H1 (cell line): Measurements from ENCODE around the gene MYO18A. TPM values are rescaled to one million over a fixed set of nuclear protein-coding genes. Genes with fewer than 3 reads are reported as not detected.

Source experiments
- CTCF ChIA-PET: fragments of 300-600 bp; sonication (Branson Sonifier 250); formaldehyde crosslinking; loops from one replicate; lab custom pipeline; 2021; ENCODE audit not compliant: partially characterized antibody; lab: Charles Lee
- POLR2A ChIA-PET: fragments of 300-600 bp; sonication (Branson Sonifier 250); formaldehyde crosslinking; loops from one replicate; lab custom pipeline; 2021; ENCODE audit warnings: inconsistent platforms; ENCODE audit not compliant: partially characterized antibody; lab: Charles Lee
- DNase-seq, 2 experiments: peaks; one replicate each; pipeline versions ENCODE4 v3.0.0 to v3.0.0-alpha.2; 2010 to 2022; ENCODE audit warnings: low spot score in 2 of 2, low read depth in 1 of 2, mixed read lengths in 1 of 2
- FAIRE-seq: peaks from 2 replicates; lab custom pipeline; 2011; peaks lifted over from hg19 to GRCh38; lab: Jason Lieb, UNC
- H2AFZ ChIP-seq: 2 replicates; pipeline ENCODE4 v1.8.1; 2012; ENCODE audit warnings: low read length, inconsistent platforms
- H2AK5ac ChIP-seq: 2 replicates; pipeline ENCODE4 v1.6.1; 2013; ENCODE audit warnings: low read depth, low read length
- H2BK120ac ChIP-seq: replicated peaks from 2 replicates; pipeline ENCODE3; 2013; ENCODE audit warnings: low read depth, low read length, inconsistent platforms
- H2BK12ac ChIP-seq: 2 replicates; pipeline ENCODE4 v1.6.1; 2013; ENCODE audit warnings: low read depth, low read length
- H2BK15ac ChIP-seq: 2 replicates; pipeline ENCODE4 v1.6.1; 2013; ENCODE audit warnings: low read length
- H2BK20ac ChIP-seq: 2 replicates; pipeline ENCODE4 v1.6.1; 2013; ENCODE audit warnings: low read length
- H2BK5ac ChIP-seq: 2 replicates; pipeline ENCODE4 v1.6.1; 2013; ENCODE audit warnings: low read depth, low read length
- H3K14ac ChIP-seq: 2 replicates; pipeline ENCODE4 v1.6.1; 2013; ENCODE audit warnings: inconsistent platforms; ENCODE audit not compliant: insufficient read length
- H3K18ac ChIP-seq: 2 replicates; pipeline ENCODE4 v1.6.1; 2013; ENCODE audit warnings: low read length; ENCODE audit errors: extremely low read depth
- H3K23ac ChIP-seq: 2 replicates; pipeline ENCODE4 v1.6.1; 2013; ENCODE audit warnings: inconsistent platforms; ENCODE audit not compliant: insufficient read length
- H3K23me2 ChIP-seq: 2 replicates; pipeline ENCODE4 v1.6.1; 2013; ENCODE audit warnings: low read depth, low read length
- H3K27ac ChIP-seq: 2 replicates; pipeline ENCODE4 v1.6.1; 2011; ENCODE audit warnings: low read depth, low read length, inconsistent platforms
- H3K27me3 ChIP-seq, 4 experiments: replicated peaks in 1 of 4; 1 replicate in 1 of 4; 2 replicates in 3 of 4; pipeline versions ENCODE4 v1.6.1 to v1.8.1; 2011 to 2013; ENCODE audit warnings: low read length in 3 of 4, mild to moderate bottlenecking in 3 of 4, inconsistent platforms in 2 of 4, mixed read lengths in 2 of 4, moderate library complexity in 1 of 4; ENCODE audit not compliant: control insufficient read depth in 3 of 4, insufficient read depth in 3 of 4; ENCODE audit errors: extremely low read depth in 1 of 4
- H3K36me3 ChIP-seq, 4 experiments: 2 replicates each; pipeline versions ENCODE4 v1.6.1 to v1.8.1; 2011 to 2013; ENCODE audit warnings: mild to moderate bottlenecking in 4 of 4, low read length in 3 of 4, moderate library complexity in 2 of 4, control low read depth in 1 of 4, inconsistent platforms in 1 of 4; ENCODE audit not compliant: insufficient read depth in 4 of 4, control insufficient read depth in 2 of 4
- H3K4ac ChIP-seq: replicated peaks from 2 replicates; pipeline ENCODE3; 2013; ENCODE audit warnings: low read length, low read depth, mixed read lengths, inconsistent platforms; ENCODE audit not compliant: insufficient read length
- H3K4me1 ChIP-seq, 4 experiments: replicated peaks in 1 of 4; 1 replicate in 1 of 4; 2 replicates in 3 of 4; pipeline versions ENCODE4 v1.6.1 to v1.8.1; 2011 to 2013; ENCODE audit warnings: low read length in 3 of 4, inconsistent platforms in 2 of 4, mixed read lengths in 1 of 4; ENCODE audit not compliant: insufficient read depth in 4 of 4, control insufficient read depth in 3 of 4
- H3K4me2 ChIP-seq, 2 experiments: 2 replicates each; pipeline versions ENCODE4 v1.6.1 to v1.8.1; 2011 to 2013; ENCODE audit warnings: low read depth in 2 of 2, low read length in 2 of 2, control low read depth in 1 of 2, inconsistent platforms in 1 of 2, mild to moderate bottlenecking in 1 of 2; ENCODE audit not compliant: insufficient read depth in 1 of 2
- H3K4me3 ChIP-seq, 4 experiments: fragments of 200-600, 300-600 bp in 1 of 4; sonication (generic), shearing (Covaris generic), sonication (Bioruptor Twin) in 1 of 4; 2 replicates each; pipeline versions ENCODE4 v1.5.1 to v1.8.1; 2011 to 2016; ENCODE audit warnings: low read length in 4 of 4, low read depth in 3 of 4, control low read depth in 2 of 4, inconsistent platforms in 2 of 4, mild to moderate bottlenecking in 2 of 4, mixed read lengths in 1 of 4, moderate library complexity in 1 of 4; ENCODE audit not compliant: insufficient read depth in 2 of 4; ENCODE audit errors: extremely low read depth in 1 of 4
- H3K56ac ChIP-seq: replicated peaks from 2 replicates; pipeline ENCODE3; 2013; ENCODE audit warnings: low read depth, mild to moderate bottlenecking, mixed read lengths, low read length, inconsistent platforms; ENCODE audit not compliant: insufficient read length
- H3K79me1 ChIP-seq: 2 replicates; pipeline ENCODE4 v1.6.1; 2013; ENCODE audit warnings: low read depth, low read length, control low read depth
- H3K79me2 ChIP-seq, 2 experiments: 2 replicates each; pipeline versions ENCODE4 v1.6.1 to v1.8.1; 2012 to 2013; ENCODE audit warnings: low read length in 2 of 2, mild to moderate bottlenecking in 2 of 2, inconsistent platforms in 1 of 2; ENCODE audit not compliant: insufficient read depth in 2 of 2, control insufficient read depth in 1 of 2
- H3K9ac ChIP-seq, 4 experiments: replicated peaks in 1 of 4; 1 replicate in 1 of 4; 2 replicates in 3 of 4; pipeline versions ENCODE4 v1.6.1 to v1.8.1; 2011 to 2013; ENCODE audit warnings: low read depth in 3 of 4, low read length in 3 of 4, control low read depth in 2 of 4, mild to moderate bottlenecking in 2 of 4, moderate library complexity in 2 of 4, inconsistent platforms in 1 of 4; ENCODE audit errors: extremely low read depth in 1 of 4
- H3K9me3 ChIP-seq, 2 experiments: 2 replicates each; pipeline versions ENCODE4 v1.6.1 to v1.8.1; 2012 to 2013; ENCODE audit warnings: mild to moderate bottlenecking in 2 of 2, moderate library complexity in 2 of 2, control low read depth in 1 of 2, inconsistent platforms in 1 of 2, low read depth in 1 of 2, low read length in 1 of 2, mixed read lengths in 1 of 2; ENCODE audit not compliant: insufficient read depth in 2 of 2
- H4K20me1 ChIP-seq, 2 experiments: replicated peaks in 1 of 2; 2 replicates each; pipeline versions ENCODE3 to v1.8.1; 2011 to 2013; ENCODE audit warnings: inconsistent platforms in 2 of 2, low read length in 2 of 2, mild to moderate bottlenecking in 1 of 2; ENCODE audit not compliant: insufficient read depth in 2 of 2, control insufficient read depth in 1 of 2
- H4K5ac ChIP-seq: 2 replicates; pipeline ENCODE4 v1.6.1; 2013; ENCODE audit warnings: low read length, low read depth, mixed read lengths, inconsistent platforms; ENCODE audit not compliant: insufficient read length
- H4K8ac ChIP-seq: 2 replicates; pipeline ENCODE4 v1.8.0; 2013; ENCODE audit warnings: mild to moderate bottlenecking, moderate library complexity, low read length, inconsistent platforms; ENCODE audit not compliant: insufficient read depth; ENCODE audit errors: extremely low read depth
- H4K91ac ChIP-seq: replicated peaks from 2 replicates; pipeline ENCODE3; 2013; ENCODE audit warnings: low read length, mixed read lengths, inconsistent platforms; ENCODE audit not compliant: insufficient read length
- CHD2 ChIP-seq: IDR thresholded peaks from 2 replicates; pipeline ENCODE4 v1.6.1; 2012; ENCODE audit warnings: low read length, improper control_type of control experiment
- CTCF ChIP-seq, 3 experiments: IDR thresholded peaks; 1 replicate in 2 of 3; 2 replicates in 1 of 3; pipeline versions ENCODE4 v1.5.1 to v1.6.1; 2011; ENCODE audit warnings: low read length in 3 of 3, mild to moderate bottlenecking in 3 of 3, inconsistent platforms in 2 of 3, low read depth in 1 of 3, moderate library complexity in 1 of 3; ENCODE audit not compliant: insufficient read depth in 1 of 3; ENCODE audit errors: control extremely low read depth in 1 of 3
- KDM4A ChIP-seq: IDR thresholded peaks from one replicate; pipeline ENCODE4 v1.7.1; 2012; ENCODE audit warnings: low read depth, mild to moderate bottlenecking, moderate library complexity, low read length, inconsistent platforms; ENCODE audit not compliant: severe bottlenecking
- NANOG ChIP-seq: IDR thresholded peaks from 2 replicates; pipeline ENCODE4 v1.6.1; 2011; ENCODE audit warnings: low read length, low read depth, mild to moderate bottlenecking, inconsistent platforms; ENCODE audit not compliant: insufficient read depth, poor library complexity, severe bottlenecking
- RAD21 ChIP-seq, 2 experiments: IDR thresholded peaks in 1 of 2; conservative IDR thresholded peaks in 1 of 2; 2 replicates each; pipeline ENCODE4 v1.6.1; 2011; ENCODE audit warnings: low read depth in 2 of 2, low read length in 2 of 2, improper control_type of control experiment in 1 of 2, inconsistent platforms in 1 of 2, mild to moderate bottlenecking in 1 of 2, moderate library complexity in 1 of 2
- RBBP5 ChIP-seq: IDR thresholded peaks from 2 replicates; pipeline ENCODE4 v1.7.1; 2012; ENCODE audit warnings: low read depth, mild to moderate bottlenecking, inconsistent platforms, low read length, moderate library complexity, borderline replicate concordance
- RNF2 ChIP-seq: fragments of 200-900, 300-1000 bp; sonication (generic); IDR thresholded peaks from 2 replicates; pipeline ENCODE4 v1.7.1; 2016; ENCODE audit warnings: borderline replicate concordance, low read depth, mild to moderate bottlenecking, antibody characterized with exemption, low read length; ENCODE audit not compliant: poor library complexity, severe bottlenecking; ENCODE audit errors: missing control alignments
- SP2 ChIP-seq: IDR thresholded peaks from 2 replicates; pipeline ENCODE4 v1.6.1; 2012; ENCODE audit warnings: mild to moderate bottlenecking, low read length, inconsistent platforms
- TAF1 ChIP-seq: IDR thresholded peaks from 2 replicates; pipeline ENCODE4 v1.6.1; 2011; ENCODE audit warnings: mild to moderate bottlenecking, low read depth, low read length
- WGBS, 2 experiments: shearing (Covaris generic) in 1 of 2; methylation state at CpG; one replicate each; pipeline versions ENCODE4 v1.1.6 to v1.1.7; 2013 to 2015; ENCODE audit warnings: low lambda C conversion rate in 2 of 2, mixed read lengths in 2 of 2, inconsistent platforms in 1 of 2, low coverage in 1 of 2, missing lambda C conversion rate in 1 of 2; ENCODE audit not compliant: insufficient replicate concordance in 2 of 2, insufficient coverage in 1 of 2, insufficient read length in 1 of 2; ENCODE audit errors: extremely low coverage in 1 of 2, missing lambda C conversion rate in 1 of 2; 5-methylcytosine and 5-hydroxymethylcytosine counted together
- polyA plus RNA-seq, 7 experiments: library from polyadenylated mRNA; depleted of rRNA in 3 of 7; stranded (reverse) in 5 of 7; unstranded in 2 of 7; fragments of >200 nt in 5 of 7; fragments of 200-250 nt in 2 of 7; gene quantifications; 1 replicate in 5 of 7; 2 replicates in 1 of 7; 4 replicates in 1 of 7; pipeline versions ENCODE4 v1.2.1 to v1.2.3, GENCODE V29; 2011 to 2013; ENCODE audit warnings: missing spikeins in 2 of 7, mixed read lengths in 2 of 7
- total RNA-seq: library from RNA; stranded (reverse); fragmentation: NEBNext Ultra II Directional; extraction: Animal tissue kit (Norgen Biotek cat#: 25700); gene quantifications from 2 replicates; pipeline ENCODE4 v1.2.1, GENCODE V29; 2021

MYO18A gene
- total and polyA plus RNA-seq, 2 of the 8 experiments (the other 6 are each of a cell fraction or from before 2014, with no cell fraction given) = 7.6 to 43.8 TPM

GRCh38 chr17:29124925-29125273, 55.3 kb downstream of the MYO18A start:
- no peaks in the 10 kb centered on the region for H3K23me2 ChIP-seq
- no peak overlapping the region for H3K4ac ChIP-seq
- no peak overlapping the region for H3K23ac ChIP-seq
- no peak overlapping the region for H2BK5ac ChIP-seq
- no peaks in the 10 kb centered on the region for H3K79me2 ChIP-seq
- no peak overlapping the region for H4K91ac ChIP-seq
- no peak overlapping the region; the same call in 1 of the 2 replicates for H4K8ac ChIP-seq
- H3K79me1 ChIP-seq = no peaks in the 10 kb centered on the region; the same call in 1 of the 2 replicates
- H3K4me3 ChIP-seq = no peak overlapping the region
- POLR2A ChIA-PET = interaction anchor here (0.7 to 1.3 kb wide), 3 partner anchors 11 to 21 kb away, joined by 3 to 4 read pairs (median 4); no protein-coding TSS in a partner anchor
- H2BK15ac ChIP-seq = no peak overlapping the region
- no peak overlapping the region for H2AK5ac ChIP-seq
- no peak overlapping the region for H2BK12ac ChIP-seq
- no peak overlapping the region for H2BK20ac ChIP-seq
- no peak overlapping the region for H2AFZ ChIP-seq
- H3K56ac ChIP-seq = no peak overlapping the region
- H3K4me2 ChIP-seq = no peak overlapping the region
- H3K36me3 ChIP-seq = no peaks in the 10 kb centered on the region; a peak in 1 of 8 replicates
- no peaks in the 10 kb centered on the region for H3K27me3 ChIP-seq
- no peak overlapping the region for H2BK120ac ChIP-seq
- WGBS, 2 experiments = 87% methylated on average over 5 of the region's 5 CpGs; no CpG with 5 or more reads in 1 of the 2 experiments
- DNase-seq (no peak), FAIRE-seq (no peak)
- peaks cover 0 to 3% of the 10 kb centered on the region in 2 experiments for H4K20me1 ChIP-seq
- H4K5ac ChIP-seq = no peak overlapping the region
- peaks cover 0 to 7% (median 2%) of the 10 kb centered on the region in 4 experiments; a peak in 3 of 7 replicates for H3K4me1 ChIP-seq
- no peak overlapping the region for H3K18ac ChIP-seq
- CTCF ChIA-PET = interaction anchor here (0.5 to 19.8 kb wide), 41 partner anchors 8 to 1173 kb away, joined by 3 to 548 read pairs (median 4); partner anchors contain the start of genes MYO18A and PHF12
- no peak overlapping the region for H3K9ac ChIP-seq
- H3K9me3 ChIP-seq = no peaks in the 10 kb centered on the region
- no peak overlapping the region for H3K14ac ChIP-seq
- no peak overlapping the region for H3K27ac ChIP-seq
- no peak for TF ChIP-seq RNF2
- no peak for TF ChIP-seq RAD21 (IDR thresholded peaks at IDR 0.05 in 1 of 2, conservative IDR thresholded peaks at IDR 0.05 in 1 of 2; ENCODE audit: low read depth in 2 of 2, low read length in 2 of 2)
- no peak for TF ChIP-seq RBBP5
- no peak for TF ChIP-seq CHD2
- TF ChIP-seq CTCF (IDR thresholded peaks at IDR 0.05; ENCODE audit: control extremely low read depth in 1 of 3, insufficient read depth in 1 of 3, low read depth in 1 of 3, low read length in 3 of 3) = no peak
- no peak for TF ChIP-seq KDM4A
- TF ChIP-seq NANOG = no peak
- TF ChIP-seq TAF1 = no peak
- TF ChIP-seq SP2 = no peak
